Thoracic aorta (tissue), 2 donors: ENCODE data around the gene TAS1R3. TPM values are rescaled to one million over a fixed set of nuclear protein-coding genes. Genes with fewer than 3 reads are reported as not detected.

ENCODE experiments used
- ATAC-seq: fragments of 150-250 bp; one replicate; pipeline ENCODE4 v1.8.0; 2017; ENCODE audit warnings: low read depth; ENCODE audit not compliant: insufficient number of reproducible peaks, low FRiP score
- DNase-seq: peaks from one replicate; pipeline ENCODE4 v3.0.0-alpha.2; 2020; ENCODE audit warnings: low spot score
- H3K27ac ChIP-seq, 2 donors: fragments of 200-600 bp; sonication (generic); 1 replicate in 1 of 2; 2 replicates in 1 of 2; pipeline ENCODE4 v1.5.1; 2016; ENCODE audit warnings: mild to moderate bottlenecking in 2 of 2, moderate library complexity in 2 of 2
- H3K27me3 ChIP-seq: fragments of 200-600 bp; sonication (generic); replicated peaks from 2 replicates; pipeline ENCODE4 v1.6.0; 2016; ENCODE audit warnings: mild to moderate bottlenecking; ENCODE audit not compliant: insufficient read depth
- H3K36me3 ChIP-seq: fragments of 200-600 bp; sonication (generic); one replicate; pipeline ENCODE4 v1.5.1; 2016
- H3K4me1 ChIP-seq, 2 donors: fragments of 200-600 bp; sonication (generic); 1 replicate in 1 of 2; 2 replicates in 1 of 2; pipeline versions ENCODE4 v1.5.1 to v1.6.0; 2016; ENCODE audit warnings: low read depth in 2 of 2, mild to moderate bottlenecking in 1 of 2; ENCODE audit not compliant: control insufficient read depth in 1 of 2
- H3K4me3 ChIP-seq: fragments of 200-600 bp; sonication (generic); 2 replicates; pipeline ENCODE4 v1.5.1; 2016; ENCODE audit warnings: mild to moderate bottlenecking
- H3K9me3 ChIP-seq: fragments of 200-600 bp; sonication (generic); 2 replicates; pipeline ENCODE4 v1.5.1; 2016
- CTCF ChIP-seq: fragments of 200-600 bp; sonication (generic); IDR thresholded peaks from one replicate; pipeline ENCODE4 v1.5.1; 2019; ENCODE audit warnings: antibody characterized with exemption
- total RNA-seq, 2 donors: library from RNA; depleted of rRNA; stranded (reverse); fragments of >200 nt; gene quantifications; one replicate each; pipeline versions ENCODE4 v1.1.0 to v1.2.3, GENCODE V29; 2016

TAS1R3 gene
- total RNA-seq, 2 donors from 2014 or later: 0.14 TPM; not detected in 1

GRCh38 chr1:1360506-1361169 lies 29.6 kb downstream of the TAS1R3 start:
- Histone ChIP-seq H3K4me3 (no peak overlapping the region), H3K36me3 (no peaks in the 10 kb centered on the region), H3K27ac (peak overlapping the region; percentile 97 to 99), H3K4me1 (peaks cover 32 to 47% of the 10 kb centered on the region in 2 donors), H3K27me3 (no peaks in the 10 kb centered on the region), H3K9me3 (no peaks in the 10 kb centered on the region)
- ATAC-seq: peak; percentile 64
- peak; percentile 64 for DNase-seq
- TF ChIP-seq CTCF: no peak

GRCh38 chr1:1361233-1361981 lies 30.3 kb downstream of the TAS1R3 start:
- H3K4me3 ChIP-seq: no peak overlapping the region
- no peaks in the 10 kb centered on the region for H3K9me3 ChIP-seq
- peak overlapping the region; percentile 97 to 99 for H3K27ac ChIP-seq
- ATAC-seq: no peak
- peaks cover 27 to 47% of the 10 kb centered on the region in 2 donors for H3K4me1 ChIP-seq
- no peaks in the 10 kb centered on the region for H3K36me3 ChIP-seq
- TF ChIP-seq CTCF: no peak
- DNase-seq: no peak
- no peaks in the 10 kb centered on the region for H3K27me3 ChIP-seq

GRCh38 chr1:1361982-1362423 lies 30.9 kb downstream of the TAS1R3 start:
- H3K9me3 ChIP-seq: no peaks in the 10 kb centered on the region
- TF ChIP-seq CTCF: no peak
- no peaks in the 10 kb centered on the region for H3K27me3 ChIP-seq
- ATAC-seq: no peak
- DNase-seq: no peak
- H3K27ac ChIP-seq: peak overlapping the region; percentile 97 to 99
- H3K4me1 ChIP-seq: peaks cover 27 to 43% of the 10 kb centered on the region in 2 donors
- H3K4me3 ChIP-seq: no peak overlapping the region
- H3K36me3 ChIP-seq: no peaks in the 10 kb centered on the region

- ATAC-seq (no peak), DNase-seq (no peak)
- Histone ChIP-seq H3K4me1 (peaks cover 18 to 32% of the 10 kb centered on the region in 2 donors), H3K36me3 (no peaks in the 10 kb centered on the region), H3K27me3 (no peaks in the 10 kb centered on the region), H3K9me3 (no peaks in the 10 kb centered on the region), H3K4me3 (no peak overlapping the region), H3K27ac (no peak overlapping the region)
- TF ChIP-seq CTCF: no peak
Observed at GRCh38 chr1:1364266-1364665, 33.2 kb downstream of the TAS1R3 start.

- Histone ChIP-seq H3K27me3 (no peaks in the 10 kb centered on the region), H3K36me3 (no peaks in the 10 kb centered on the region), H3K4me3 (no peak overlapping the region), H3K4me1 (peaks cover 4 to 15% of the 10 kb centered on the region in 2 donors), H3K9me3 (no peaks in the 10 kb centered on the region), H3K27ac (no peak overlapping the region)
- ATAC-seq (no peak), DNase-seq (no peak)
- TF ChIP-seq CTCF: no peak
Observed at GRCh38 chr1:1365875-1366698, 35.0 kb downstream of the TAS1R3 start.
